ENCODE measurements around the gene RNASE8.

RNASE8 gene

DNA sequence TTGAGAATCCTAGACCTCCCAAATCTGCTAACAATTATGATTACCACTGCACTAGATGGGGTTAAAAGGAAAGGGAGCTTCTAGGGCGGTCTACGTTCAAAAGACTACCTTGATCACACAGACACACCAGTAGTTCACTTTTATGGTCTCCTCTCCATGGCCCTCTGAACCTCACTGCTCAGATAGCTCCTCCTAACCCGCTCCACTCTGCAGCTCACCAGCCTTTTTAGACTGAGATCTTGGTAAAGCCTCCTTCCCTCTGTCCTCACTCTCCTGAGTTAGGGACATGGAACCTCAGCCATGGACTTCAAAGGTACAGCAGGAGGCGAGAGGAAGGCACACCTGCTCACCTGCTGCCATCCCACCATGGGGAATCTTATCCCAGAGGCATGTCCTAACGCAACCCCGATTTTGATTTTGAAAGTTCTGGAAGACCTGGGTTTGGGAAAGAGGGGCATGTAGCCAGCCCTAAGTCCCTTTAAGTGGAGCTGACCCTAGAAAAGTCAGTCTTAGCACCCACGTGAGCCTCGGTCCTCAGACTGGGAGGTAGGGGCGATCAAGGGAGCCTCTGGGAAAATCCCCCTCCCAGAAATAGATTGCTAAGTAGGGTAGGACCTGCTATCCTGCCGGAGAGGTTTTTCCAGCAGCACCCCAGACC is 39.5 kb downstream of the RNASE8 start:
- DNase-seq (ENCODE audit: low read depth in 1 of 2, low spot score in 1 of 2) = no peak
- TF ChIP-seq JUND (IDR thresholded peaks at IDR 0.05; ENCODE audit: low read depth) = no peak
- in situ Hi-C loops (cut with HindIII; ENCODE audit: low pct_unique_long_range_greater_than_20kb, low sequenced_read_pairs) = no loop called here

DNA sequence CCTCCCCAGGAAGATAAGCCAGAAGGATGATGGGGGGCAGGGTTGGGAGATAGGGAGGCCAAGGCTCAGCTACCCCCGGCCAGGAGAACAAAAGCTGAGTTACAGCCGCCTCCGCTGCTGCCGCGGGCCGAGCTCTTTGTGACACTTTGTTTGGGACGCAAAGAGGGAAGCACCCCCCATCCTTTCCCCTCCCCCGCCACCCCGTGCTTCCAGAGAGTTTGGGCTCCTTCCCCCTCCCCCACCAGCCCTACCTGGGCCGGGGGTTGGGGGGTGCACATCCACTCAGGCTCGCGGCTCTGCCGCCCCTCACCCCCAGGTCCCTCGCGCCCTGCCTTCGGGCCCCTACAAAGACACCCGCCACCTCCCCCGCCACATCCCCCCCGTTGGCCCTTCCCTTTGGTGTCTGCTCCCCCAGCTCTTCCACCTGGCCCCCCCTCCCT is 40.0 kb downstream of the RNASE8 start:
- in situ Hi-C loops (cut with HindIII; ENCODE audit: low pct_unique_long_range_greater_than_20kb, low sequenced_read_pairs) = no loop called here

DNA sequence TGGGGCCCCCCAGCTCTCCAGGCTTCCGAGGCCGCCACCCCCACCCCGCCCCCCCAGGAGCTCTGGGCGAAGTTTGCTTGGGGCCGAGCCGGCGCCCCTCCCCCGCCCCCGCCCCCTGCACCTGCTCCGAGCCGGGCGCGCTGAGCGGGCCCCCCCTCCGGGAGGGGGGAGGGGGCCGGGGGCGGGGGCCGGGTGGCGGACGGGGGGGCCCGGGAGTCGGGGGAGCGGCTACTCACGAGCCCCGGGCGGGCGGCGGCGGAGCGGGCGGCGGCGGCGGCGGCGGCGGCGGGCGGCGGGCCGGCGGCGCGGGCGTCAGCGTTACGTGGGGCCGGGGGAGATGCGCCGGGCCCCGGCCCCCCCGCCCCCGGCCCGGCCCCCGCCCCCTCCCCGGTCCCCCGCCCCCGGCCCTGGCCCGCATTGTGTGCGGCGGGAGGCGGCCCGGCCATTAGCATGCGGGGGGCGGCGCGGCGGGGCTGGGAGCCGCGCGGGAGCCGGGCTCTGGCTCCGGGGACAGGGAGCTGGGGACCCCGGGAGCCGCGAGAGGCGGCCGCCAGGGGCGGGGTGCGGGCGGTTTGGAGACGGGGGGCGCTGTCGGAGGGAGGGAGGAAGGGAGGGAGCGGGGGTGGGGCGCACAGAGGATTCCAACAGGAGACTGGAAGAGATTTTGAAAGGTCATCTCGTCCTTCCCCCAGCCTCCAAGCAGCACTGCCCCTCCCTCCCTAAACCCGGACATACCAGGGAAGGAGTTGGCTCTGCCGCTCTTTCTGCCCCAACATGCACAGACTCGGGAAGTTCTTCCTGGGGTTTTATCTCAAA is 40.7 kb downstream of the RNASE8 start, which contains the start of gene ZNF219:
ZNF219 (minus strand) TSS at position 580 of the 816 bp plus-strand sequence. CDS start 5,064 bp downstream, outside the sequence.
- in situ Hi-C loops (cut with HindIII; ENCODE audit: low pct_unique_long_range_greater_than_20kb, low sequenced_read_pairs) = no loop called here
- no peak for TF ChIP-seq JUND (IDR thresholded peaks at IDR 0.05; ENCODE audit: low read depth)

More for the DNA sequence above, 40.0 kb downstream of the RNASE8 start:
- TF ChIP-seq JUND (IDR thresholded peaks at IDR 0.05; ENCODE audit: low read depth) = no peak
- DNase-seq (ENCODE audit: low read depth in 1 of 2, low spot score in 1 of 2) = no peak

DNA sequence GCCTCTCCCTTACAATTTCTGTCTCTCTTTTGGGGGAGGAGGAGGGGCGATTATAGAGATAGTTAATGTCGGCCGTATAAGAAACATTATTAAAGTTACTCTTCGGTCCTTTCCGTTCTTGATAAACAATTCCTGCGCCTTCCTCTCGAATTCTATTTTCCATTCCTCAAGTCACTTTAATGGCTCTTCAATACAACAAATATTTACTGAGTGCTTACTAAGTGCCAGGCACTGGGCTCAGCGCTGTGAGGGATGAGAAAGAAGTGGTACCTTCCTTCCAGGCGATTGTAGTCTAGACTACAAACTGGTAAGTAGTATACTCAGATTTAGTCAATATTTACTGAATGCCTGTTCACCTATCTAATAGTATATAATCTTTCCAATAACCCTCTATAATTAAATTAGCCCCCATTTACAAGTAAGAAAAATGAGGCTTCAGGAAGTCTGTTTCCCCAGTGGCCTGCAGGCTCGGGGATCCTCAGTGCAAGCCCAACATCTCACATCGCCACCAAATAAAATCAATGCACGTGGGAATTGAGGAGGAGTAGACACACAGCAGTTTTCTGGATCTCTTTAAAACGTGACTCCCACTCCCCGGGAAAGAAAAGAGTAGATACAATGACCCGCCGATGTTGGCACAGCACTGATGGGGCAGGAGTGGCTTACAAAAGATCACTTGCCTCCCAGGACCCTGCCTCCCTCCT is 41.4 kb downstream of the RNASE8 start:
- DNase-seq (ENCODE audit: low read depth in 1 of 2, low spot score in 1 of 2) = no peak
- in situ Hi-C loops (cut with HindIII; ENCODE audit: low pct_unique_long_range_greater_than_20kb, low sequenced_read_pairs) = no loop called here
- TF ChIP-seq JUND (IDR thresholded peaks at IDR 0.05; ENCODE audit: low read depth) = no peak

More for the DNA sequence above, 40.7 kb downstream of the RNASE8 start, which contains the start of gene ZNF219:
- peak in 1 of 2 experiments; percentile 51 for DNase-seq (ENCODE audit: low read depth in 1 of 2, low spot score in 1 of 2)

DNA sequence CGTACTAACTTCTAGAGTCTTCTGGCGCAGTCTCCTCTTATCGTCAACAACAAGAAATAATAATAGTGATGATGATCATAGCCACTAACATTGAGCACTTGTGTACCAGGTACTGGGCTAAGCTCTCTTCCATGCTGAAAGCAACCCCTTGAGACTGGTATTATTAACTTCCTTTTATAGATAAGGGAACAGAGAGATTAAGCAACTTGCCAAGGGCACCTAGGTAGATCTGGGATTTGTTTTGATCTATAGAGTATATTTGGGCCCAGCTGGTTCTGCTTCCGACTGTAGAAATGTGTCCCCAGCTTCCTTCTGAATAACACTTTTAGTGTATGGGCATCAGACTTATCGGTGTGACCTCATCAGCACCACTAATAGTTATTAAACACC is 42.0 kb downstream of the RNASE8 start:
- no peak for TF ChIP-seq JUND (IDR thresholded peaks at IDR 0.05; ENCODE audit: low read depth)
- DNase-seq (ENCODE audit: low read depth in 1 of 2, low spot score in 1 of 2) = no peak
- in situ Hi-C loops (cut with HindIII; ENCODE audit: low pct_unique_long_range_greater_than_20kb, low sequenced_read_pairs) = no loop called here

DNA sequence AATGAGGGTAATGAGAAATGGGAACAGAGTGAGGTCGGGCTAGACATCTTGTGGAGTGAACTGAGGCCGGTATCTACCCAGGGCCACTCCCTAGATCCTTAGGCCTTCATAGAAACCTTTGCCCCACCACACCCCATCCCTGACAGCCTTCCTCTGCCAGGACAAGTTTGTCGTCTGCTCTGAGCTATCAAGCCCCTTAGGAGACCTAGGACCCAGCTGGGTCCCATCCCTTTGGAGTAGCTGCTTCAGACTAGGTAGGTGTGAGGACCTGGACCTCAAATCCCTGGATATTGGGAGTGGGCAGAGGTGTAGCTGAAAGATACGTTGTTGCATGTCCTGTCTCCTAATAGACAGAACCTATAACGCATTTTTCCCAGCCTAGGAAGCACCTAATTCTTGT is 43.3 kb downstream of the RNASE8 start, which contains the start of gene TMEM253:
TMEM253 (plus strand) TSS at position 136 of the 400 bp plus-strand sequence. CDS start 278 bp downstream, outside the sequence.
- in situ Hi-C loops (cut with HindIII; ENCODE audit: low pct_unique_long_range_greater_than_20kb, low sequenced_read_pairs) = no loop called here
- TF ChIP-seq JUND (IDR thresholded peaks at IDR 0.05; ENCODE audit: low read depth) = no peak
- no peak for DNase-seq (ENCODE audit: low read depth in 1 of 2, low spot score in 1 of 2)

DNA sequence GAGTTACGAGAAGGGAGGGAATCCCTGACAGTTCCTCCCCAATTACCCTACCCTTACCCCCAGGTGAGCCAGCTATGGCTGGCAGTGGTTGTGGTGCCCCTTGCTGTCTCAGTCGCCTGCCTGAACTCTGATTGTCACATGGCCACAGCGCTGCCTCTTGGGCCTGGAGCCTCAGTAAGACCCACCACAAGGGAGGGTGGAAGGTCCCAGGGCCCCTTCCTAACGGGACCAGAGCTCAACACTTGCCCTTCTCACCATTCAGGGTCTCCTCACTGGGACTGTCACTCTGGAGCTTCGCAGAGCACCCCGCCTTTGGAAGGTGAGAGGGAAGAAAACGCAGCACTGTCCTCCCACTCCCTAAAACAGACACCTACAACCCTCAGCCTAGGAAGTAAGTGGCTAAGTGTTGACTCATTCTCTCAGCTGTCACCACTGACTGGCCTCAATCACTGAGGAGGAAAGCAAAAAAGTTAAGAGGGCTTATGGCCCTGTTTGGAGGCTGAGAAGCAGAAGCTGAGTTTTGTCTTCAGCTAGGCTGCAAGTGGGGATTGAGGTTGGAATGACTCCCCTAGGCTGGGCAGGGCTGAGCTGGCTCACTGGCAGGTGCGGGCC is 44.3 kb downstream of the RNASE8 start:
- TF ChIP-seq JUND (IDR thresholded peaks at IDR 0.05; ENCODE audit: low read depth) = no peak
- in situ Hi-C loops (cut with HindIII; ENCODE audit: low pct_unique_long_range_greater_than_20kb, low sequenced_read_pairs) = no loop called here
- DNase-seq (ENCODE audit: low read depth in 1 of 2, low spot score in 1 of 2) = no peak

DNA sequence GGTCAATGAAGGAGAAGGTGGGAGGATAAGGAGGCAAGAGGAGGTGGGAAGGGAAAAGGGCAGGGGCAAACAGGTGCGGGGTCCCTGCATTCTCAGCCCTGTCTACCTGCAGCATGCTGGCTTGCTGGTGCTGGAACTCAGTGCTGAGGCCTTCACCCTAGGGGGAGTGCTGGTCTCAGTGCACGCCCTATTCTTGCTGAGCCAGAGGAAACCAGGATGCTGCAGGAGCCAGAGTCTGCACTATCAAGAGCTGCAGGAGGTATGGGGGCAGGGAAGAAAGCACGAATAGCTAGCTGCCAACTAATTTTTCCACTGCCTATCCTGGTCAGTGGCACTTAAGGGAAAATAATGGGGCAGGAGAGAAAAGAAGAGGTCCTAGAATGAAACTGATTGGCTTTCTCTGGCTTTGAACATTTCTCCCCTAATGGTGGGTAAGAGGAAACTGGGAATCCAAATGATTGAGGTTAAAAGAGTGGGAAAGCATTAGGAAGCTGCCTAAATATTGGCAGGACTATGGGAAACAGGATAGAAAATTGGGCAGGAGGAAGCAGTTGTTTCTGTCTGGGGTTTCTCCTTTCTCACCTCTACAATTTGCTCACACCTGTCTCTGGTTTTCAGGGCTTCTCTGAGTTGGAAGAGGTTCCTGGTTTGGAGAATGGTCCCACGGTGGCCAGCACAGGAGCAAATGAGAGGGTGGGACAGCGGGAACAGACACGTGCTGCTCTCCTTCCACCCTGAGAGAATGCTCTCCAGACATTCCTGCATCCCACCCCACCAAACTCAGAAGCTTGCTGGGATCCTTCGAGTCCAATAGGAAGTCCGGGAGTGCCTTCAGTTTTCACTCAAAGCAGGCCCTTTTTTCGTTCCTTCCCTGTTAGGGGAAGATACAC is 45.1 kb downstream of the RNASE8 start:
- in situ Hi-C loops (cut with HindIII; ENCODE audit: low pct_unique_long_range_greater_than_20kb, low sequenced_read_pairs) = no loop called here
- TF ChIP-seq JUND (IDR thresholded peaks at IDR 0.05; ENCODE audit: low read depth) = no peak
- DNase-seq (ENCODE audit: low read depth in 1 of 2, low spot score in 1 of 2) = no peak

DNA sequence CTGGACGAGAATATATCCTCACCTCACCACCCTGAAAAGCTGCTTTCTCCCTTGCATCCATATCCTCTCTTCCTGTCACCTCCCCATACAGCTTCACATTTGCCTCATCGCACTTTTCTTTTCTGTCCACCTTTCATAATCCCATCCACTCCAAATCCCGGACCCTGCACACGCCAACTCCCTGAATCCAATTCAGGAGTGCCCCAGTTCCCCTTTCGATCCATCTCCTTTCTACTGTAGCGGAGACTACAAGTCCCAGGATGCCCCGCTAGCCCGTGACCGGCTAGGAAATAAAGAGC is 45.7 kb downstream of the RNASE8 start:
- no peak for DNase-seq (ENCODE audit: low read depth in 1 of 2, low spot score in 1 of 2)
- in situ Hi-C loops (cut with HindIII; ENCODE audit: low pct_unique_long_range_greater_than_20kb, low sequenced_read_pairs) = no loop called here
- no peak for TF ChIP-seq JUND (IDR thresholded peaks at IDR 0.05; ENCODE audit: low read depth)

DNA sequence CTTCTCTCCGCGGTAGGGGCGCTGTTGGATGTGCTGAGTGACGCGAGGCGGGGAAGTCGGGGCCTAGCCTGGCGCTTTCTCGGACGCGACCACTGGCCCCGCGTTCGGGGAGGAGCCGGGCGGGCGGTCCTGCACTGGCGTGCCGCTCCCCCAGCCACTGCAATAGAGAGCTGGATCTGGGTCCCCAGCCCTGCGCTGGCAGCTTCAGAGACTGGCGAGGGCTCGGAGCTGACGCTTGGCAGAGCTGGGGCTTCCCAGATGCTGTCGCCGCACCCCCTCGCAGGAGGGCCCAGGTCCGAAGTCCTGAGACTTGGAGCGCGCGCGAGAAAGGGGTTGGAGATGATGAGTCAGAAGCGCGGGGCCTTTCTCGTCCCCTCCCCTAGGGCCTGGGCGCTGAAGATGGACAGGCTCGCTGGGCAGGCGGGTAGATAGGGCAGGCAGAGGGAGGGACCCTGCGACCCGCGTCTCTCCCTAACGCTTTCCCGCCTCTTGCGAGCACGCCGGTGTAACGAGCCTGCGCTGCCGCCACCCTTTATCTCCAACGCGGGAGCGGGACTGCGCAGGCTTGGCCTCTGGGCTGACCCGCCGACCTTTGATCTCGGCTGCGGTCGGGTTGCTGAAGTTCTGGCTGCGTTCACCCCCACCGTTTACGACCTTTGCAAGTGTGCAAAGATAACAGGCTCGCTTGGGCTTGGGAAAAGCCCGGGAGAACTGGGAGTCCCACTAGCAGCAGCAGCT is 46.3 kb downstream of the RNASE8 start:
- DNase-seq (ENCODE audit: low read depth in 1 of 2, low spot score in 1 of 2) = peak; percentile 91 to 95
- in situ Hi-C loops (cut with HindIII; ENCODE audit: low pct_unique_long_range_greater_than_20kb, low sequenced_read_pairs) = no loop called here
- TF ChIP-seq JUND (IDR thresholded peaks at IDR 0.05; ENCODE audit: low read depth) = peak; percentile 72

Data from T47D (cell line).